Keratinocyte (primary cell): Measurements from ENCODE around the gene PCYOX1L. TPM values are rescaled to one million over a fixed set of nuclear protein-coding genes. Genes with fewer than 3 reads are reported as not detected.

Source experiments
- DNase-seq: peaks from one replicate; pipeline ENCODE4 v3.0.0-alpha.2; 2011; ENCODE audit warnings: low read depth, missing footprints, low spot score
- FAIRE-seq: peaks from 2 replicates; lab custom pipeline; 2011; peaks lifted over from hg19 to GRCh38; lab: Jason Lieb, UNC
- H2AFZ ChIP-seq: 2 replicates; pipeline ENCODE4 v1.6.0; 2012; ENCODE audit warnings: low read length, control low read depth, inconsistent platforms; ENCODE audit not compliant: control insufficient read depth
- H3K27ac ChIP-seq: 2 replicates; pipeline ENCODE4 v1.5.1; 2011; ENCODE audit warnings: low read length; ENCODE audit not compliant: control insufficient read depth, insufficient read depth
- H3K27me3 ChIP-seq: 3 replicates; pipeline ENCODE4 v1.6.0; 2011; ENCODE audit warnings: low read length; ENCODE audit not compliant: control insufficient read depth, insufficient read depth; ENCODE audit errors: extremely low read depth
- H3K36me3 ChIP-seq, 2 experiments: 2 replicates in 1 of 2; 3 replicates in 1 of 2; pipeline ENCODE4 v1.5.1; 2011; ENCODE audit warnings: low read length in 2 of 2, mild to moderate bottlenecking in 1 of 2; ENCODE audit not compliant: control insufficient read depth in 2 of 2, insufficient read depth in 2 of 2; ENCODE audit errors: extremely low read depth in 1 of 2
- H3K4me1 ChIP-seq: 3 replicates; pipeline ENCODE4 v1.5.1; 2011; ENCODE audit warnings: low read length; ENCODE audit not compliant: control insufficient read depth, insufficient read depth; ENCODE audit errors: extremely low read depth
- H3K4me2 ChIP-seq: 3 replicates; pipeline ENCODE4 v1.6.0; 2011; ENCODE audit warnings: low read depth, low read length; ENCODE audit not compliant: control insufficient read depth, insufficient read depth; ENCODE audit errors: extremely low read depth
- H3K4me3 ChIP-seq, 3 experiments: fragments of 200-600 bp in 1 of 3; sonication (generic) in 1 of 3; 2 replicates in 2 of 3; 3 replicates in 1 of 3; pipeline ENCODE4 v1.5.1; 2011 to 2016; ENCODE audit warnings: low read length in 3 of 3, mild to moderate bottlenecking in 3 of 3, control low read depth in 2 of 3, inconsistent platforms in 1 of 3, low read depth in 1 of 3, mixed read lengths in 1 of 3, mixed run types in 1 of 3, moderate library complexity in 1 of 3; ENCODE audit not compliant: control insufficient read depth in 2 of 3, insufficient read depth in 2 of 3; ENCODE audit errors: extremely low read depth in 1 of 3
- H3K79me2 ChIP-seq: 2 replicates; pipeline ENCODE4 v1.6.0; 2012; ENCODE audit warnings: low read length; ENCODE audit not compliant: control insufficient read depth, insufficient read depth
- H3K9ac ChIP-seq: 3 replicates; pipeline ENCODE4 v1.6.0; 2011; ENCODE audit warnings: low read length; ENCODE audit not compliant: control insufficient read depth, insufficient read depth; ENCODE audit errors: extremely low read depth
- H3K9me1 ChIP-seq: 3 replicates; pipeline ENCODE4 v1.6.0; 2011; ENCODE audit warnings: low read length; ENCODE audit not compliant: control insufficient read depth, insufficient read depth; ENCODE audit errors: extremely low read depth
- H3K9me3 ChIP-seq: 2 replicates; pipeline ENCODE4 v1.5.1; 2012; ENCODE audit warnings: low read depth, low read length; ENCODE audit not compliant: control insufficient read depth
- H4K20me1 ChIP-seq: 3 replicates; pipeline ENCODE4 v1.6.0; 2011; ENCODE audit warnings: low read length; ENCODE audit not compliant: control insufficient read depth, insufficient read depth; ENCODE audit errors: extremely low read depth
- CTCF ChIP-seq, 3 experiments: IDR thresholded peaks in 1 of 3; conservative IDR thresholded peaks in 1 of 3; optimal IDR thresholded peaks in 1 of 3; 2 replicates in 2 of 3; 3 replicates in 1 of 3; pipeline versions ENCODE3 to v1.5.1; 2011; ENCODE audit warnings: low read length in 3 of 3, mild to moderate bottlenecking in 3 of 3, moderate library complexity in 2 of 3, control low read depth in 1 of 3, inconsistent platforms in 1 of 3; ENCODE audit not compliant: insufficient read depth in 2 of 3; ENCODE audit errors: extremely low read depth in 1 of 3
- EZH2 ChIP-seq: IDR thresholded peaks from one replicate; pipeline ENCODE4 v1.6.1; 2012; ENCODE audit warnings: inconsistent platforms, mild to moderate bottlenecking, low read length, moderate library complexity
- dilution Hi-C: fragments of 300-500 bp; cut with MboI; formaldehyde crosslinking; loops from one replicate; pipeline ENCODE4 v1.7.0; 2020; ENCODE audit warnings: low sequenced_read_pairs; ENCODE audit not compliant: extremely low pct_ligation_motif_present
- polyA plus RNA-seq, 5 experiments: library from polyadenylated mRNA; depleted of rRNA in 3 of 5; stranded (reverse) in 3 of 5; stranded (forward) in 1 of 5; unstranded in 1 of 5; fragments of >200 nt; gene quantifications; 1 replicate in 1 of 5; 2 replicates in 3 of 5; 3 replicates in 1 of 5; pipeline versions ENCODE4 v1.2.1 to v1.2.3, GENCODE V29; 2011 to 2012; ENCODE audit warnings: missing spikeins in 2 of 5, low read depth in 1 of 5, low replicate concordance in 1 of 5

Gene PCYOX1L
- polyA plus RNA-seq, 1 donor (not counting 4 experiments of a cell fraction or from before 2014, with no cell fraction given) = 9.5 TPM

- TF ChIP-seq EZH2 (no peak), CTCF (optimal IDR thresholded peaks at IDR 0.05 in 1 of 3, IDR thresholded peaks at IDR 0.05 in 1 of 3, conservative IDR thresholded peaks at IDR 0.05 in 1 of 3; ENCODE audit: extremely low read depth in 1 of 3, insufficient read depth in 2 of 3, low read length in 3 of 3) (no peak)
- Histone ChIP-seq H3K9me3 (no peaks in the 10 kb centered on the region), H4K20me1 (no peaks in the 10 kb centered on the region), H3K27ac (no peak overlapping the region), H3K4me3 (no peak overlapping the region), H3K79me2 (no peaks in the 10 kb centered on the region), H3K9ac (no peak overlapping the region), H2AFZ (no peak overlapping the region), H3K4me1 (no peaks in the 10 kb centered on the region), H3K9me1 (no peaks in the 10 kb centered on the region), H3K36me3 (no peaks in the 10 kb centered on the region), H3K4me2 (no peak overlapping the region), H3K27me3 (peaks cover 2% of the 10 kb centered on the region)
- dilution Hi-C loops = no loop called here
- DNase-seq (no peak), FAIRE-seq (no peak)
These were observed 47.1 kb downstream of the PCYOX1L start for GRCh38 chr5:149404746-149405549.

- no peaks in the 10 kb centered on the region for H3K4me1 ChIP-seq
- dilution Hi-C loops = no loop called here
- no peak for DNase-seq
- no peak overlapping the region for H3K4me3 ChIP-seq
- H3K27me3 ChIP-seq = peaks cover 2% of the 10 kb centered on the region
- H3K9ac ChIP-seq = no peak overlapping the region
- H4K20me1 ChIP-seq = no peaks in the 10 kb centered on the region
- no peaks in the 10 kb centered on the region for H3K9me1 ChIP-seq
- H3K9me3 ChIP-seq = no peaks in the 10 kb centered on the region
- H2AFZ ChIP-seq = no peak overlapping the region
- no peak overlapping the region for H3K4me2 ChIP-seq
- H3K27ac ChIP-seq = no peak overlapping the region
- no peaks in the 10 kb centered on the region for H3K36me3 ChIP-seq
- H3K79me2 ChIP-seq = no peaks in the 10 kb centered on the region
- TF ChIP-seq EZH2 (no peak), CTCF (optimal IDR thresholded peaks at IDR 0.05 in 1 of 3, IDR thresholded peaks at IDR 0.05 in 1 of 3, conservative IDR thresholded peaks at IDR 0.05 in 1 of 3; ENCODE audit: extremely low read depth in 1 of 3, insufficient read depth in 2 of 3, low read length in 3 of 3) (no peak)
- FAIRE-seq = no peak
These were observed 47.8 kb downstream of the PCYOX1L start for GRCh38 chr5:149405550-149406202.
